K562 (cell line): ENCODE measurements around the gene HOTAIR. TPM values are rescaled to one million over a fixed set of nuclear protein-coding genes. Genes with fewer than 3 reads are reported as not detected.

ENCODE experiments used
- ARHGAP35 ChIP-seq: fragments of 450-650 bp; IDR thresholded peaks from 2 replicates; pipeline ENCODE4 v1.6.1; 2018; ENCODE audit not compliant: partially characterized antibody
- ARID3A ChIP-seq: IDR thresholded peaks from 2 replicates; pipeline ENCODE4 v1.6.1; 2012; ENCODE audit warnings: low read depth, low read length, improper control_type of control experiment, borderline replicate concordance
- ATF7 ChIP-seq: fragments of 450-650 bp; IDR thresholded peaks from 2 replicates; pipeline ENCODE4 v1.7.1; 2014; ENCODE audit warnings: mild to moderate bottlenecking, moderate library complexity
- BACH1 ChIP-seq: fragments of 200-800 bp; sonication (Bioruptor generic); IDR thresholded peaks from 2 replicates; pipeline ENCODE4 v1.6.1; 2016; ENCODE audit warnings: missing genetic modification characterization, missing compliant biosample characterization
- ERF ChIP-seq: fragments of 450-650 bp; formaldehyde crosslinking; IDR thresholded peaks from 2 replicates; pipeline ENCODE4 v1.4.0; 2020; ENCODE audit warnings: mild to moderate bottlenecking, mixed read lengths
- GATAD2B ChIP-seq: fragments of 450-650 bp; IDR thresholded peaks from 2 replicates; pipeline ENCODE4 v1.6.1; 2017; ENCODE audit warnings: mild to moderate bottlenecking, borderline replicate concordance
- HCFC1 ChIP-seq: IDR thresholded peaks from 2 replicates; pipeline ENCODE4 v1.6.1; 2012; ENCODE audit warnings: low read depth, low read length, improper control_type of control experiment
- HMGXB4 ChIP-seq: sonication (generic); formaldehyde crosslinking; IDR thresholded peaks from 2 replicates; pipeline ENCODE4 v1.8.1; 2023; ENCODE audit warnings: mild to moderate bottlenecking, missing genetic modification reagents
- HNRNPL ChIP-seq: fragments of 200-400 bp; formaldehyde crosslinking; IDR thresholded peaks from 2 replicates; pipeline ENCODE4 v1.6.1; 2017; ENCODE audit warnings: low read depth, mild to moderate bottlenecking, low read length
- IRF9 ChIP-seq: fragments of 450-650 bp; IDR thresholded peaks from 2 replicates; pipeline ENCODE4 v1.6.1; 2016; ENCODE audit warnings: missing biosample characterization, missing genetic modification characterization
- KLF13 ChIP-seq: fragments of 450-650 bp; IDR thresholded peaks from 2 replicates; pipeline ENCODE4 v1.6.1; 2016; ENCODE audit warnings: missing genetic modification characterization, low read depth, mild to moderate bottlenecking, missing compliant biosample characterization, moderate library complexity, borderline replicate concordance
- MBD1 ChIP-seq: fragments of 250-450 bp; sonication (Bioruptor Pico); IDR thresholded peaks from 2 replicates; pipeline ENCODE4 v1.8.0; 2022; ENCODE audit warnings: inconsistent platforms
- RB1 ChIP-seq: fragments of 450-650 bp; IDR thresholded peaks from 2 replicates; pipeline ENCODE4 v1.6.1; 2017; ENCODE audit warnings: low read depth, mild to moderate bottlenecking
- SMAD2 ChIP-seq: fragments of 150-350 bp; IDR thresholded peaks from 2 replicates; pipeline ENCODE4 v1.6.1; 2014; ENCODE audit warnings: low read depth, mild to moderate bottlenecking, low read length
- SMAD3 ChIP-seq: fragments of 450-650 bp; formaldehyde crosslinking; conservative IDR thresholded peaks from 2 replicates; pipeline ENCODE4 v1.4.0; 2020; ENCODE audit warnings: mild to moderate bottlenecking
- SMARCC2 ChIP-seq: fragments of 450-650 bp; IDR thresholded peaks from 2 replicates; pipeline ENCODE4 v1.6.1; 2017; ENCODE audit warnings: antibody characterized with exemption, moderate library complexity, mild to moderate bottlenecking, low read depth
- TAF1 ChIP-seq: IDR thresholded peaks from 2 replicates; pipeline ENCODE4 v1.6.1; 2011; ENCODE audit warnings: mild to moderate bottlenecking, low read length, moderate library complexity; ENCODE audit not compliant: insufficient read depth, control insufficient read depth, severe bottlenecking; ENCODE audit errors: extremely low read depth
- ZBTB34 ChIP-seq: fragments of 250-450 bp; sonication (Bioruptor Pico); IDR thresholded peaks from 2 replicates; pipeline ENCODE4 v1.8.0; 2021; ENCODE audit warnings: mild to moderate bottlenecking, moderate library complexity
- ZEB2 ChIP-seq: fragments of 450-650 bp; IDR thresholded peaks from 2 replicates; pipeline ENCODE4 v1.6.1; 2016
- ZNF511 ChIP-seq: sonication (generic); formaldehyde crosslinking; IDR thresholded peaks from 2 replicates; pipeline ENCODE4 v1.8.0; 2022; ENCODE audit warnings: mild to moderate bottlenecking, missing genetic modification reagents
- polyA plus RNA-seq, 8 experiments: library from polyadenylated mRNA; depleted of rRNA in 4 of 8; stranded (reverse) in 5 of 8; unstranded in 3 of 8; fragments of >200 nt; fragmentation: Nextera tagmentation in 2 of 8; fragmentation: Illumina TruSeq in 1 of 8; extraction: Ambion mirVana in 2 of 8; extraction: Trizol in 1 of 8; gene quantifications; 2 replicates each; pipeline versions ENCODE4 v1.2.1 to v1.2.3, GENCODE V29; 2011 to 2014; ENCODE audit warnings: inconsistent platforms in 1 of 8, missing spikeins in 1 of 8
- total RNA-seq, 7 experiments: library from RNA; depleted of rRNA in 6 of 7; stranded (reverse); fragments of >200 nt in 6 of 7; fragmentation: Illumina TruSeq in 2 of 7; extraction: Trizol in 2 of 7; gene quantifications; 2 replicates each; pipeline versions ENCODE4 v1.2.1 to v1.2.3, GENCODE V29; 2011 to 2021; ENCODE audit warnings: low replicate concordance in 1 of 7

HOTAIR gene
- total and polyA plus RNA-seq, 9 of the 15 experiments (the other 6 are each of a cell fraction or from before 2014, with no cell fraction given), result 0.04 TPM; not detected in 8

- TF ChIP-seq IRF9, result no peak
- TF ChIP-seq MBD1, result peak; percentile 91
- peak; percentile 61; the same call in 1 of the 2 replicates for TF ChIP-seq GATAD2B
- no peak for TF ChIP-seq SMAD2
- peak; percentile 45; the same call in 1 of the 2 replicates for TF ChIP-seq ATF7
- no peak for TF ChIP-seq ZBTB34
- TF ChIP-seq HCFC1, result 0 out of 2 replicates have a peak, but pooled peaks have one; percentile 27
- no peak for TF ChIP-seq ZEB2
- TF ChIP-seq RB1, result peak; percentile 80; the same call in 1 of the 2 replicates
- no peak for TF ChIP-seq TAF1
- TF ChIP-seq ERF (CRISPR knock-in tag), result no peak
- no peak for TF ChIP-seq SMARCC2
- TF ChIP-seq ARHGAP35, result no peak
- no peak for TF ChIP-seq BACH1 (tag)
- TF ChIP-seq SMAD3, result no peak
- TF ChIP-seq KLF13 (tag), result no peak
- no peak for TF ChIP-seq HNRNPL
- peak; percentile 28; the same call in 1 of the 2 replicates for TF ChIP-seq HMGXB4
- TF ChIP-seq ARID3A, result no peak
- 0 out of 2 replicates have a peak, but pooled peaks have one; percentile 59 for TF ChIP-seq ZNF511
These were observed 31.3 kb upstream of the HOTAIR start (continued) for GRCh38 chr12:54005853-54006558.
